Activated CD4-positive, CD25-positive, alpha-beta regulatory T cell treated with anti-CD3 and anti-CD28 coated beads, Interleukin-2, amount 50 U/mL, for 72 hours (primary cell): Measurements from ENCODE around the gene SGK2.
A peak's percentile ranks its signal among the peaks of the same experiment; 100 is the strongest.
"Not testable (repeated sequence)": the region's sequence is repeated elsewhere in the genome, so short reads cannot be mapped to it uniquely, and the experiment has no call there.

Experiments used
- DNase-seq: peaks from one replicate; pipeline ENCODE4 v3.0.0; 2021

SGK2 gene

GRCh38 chr20:43564993-43565757, 6.3 kb downstream of the SGK2 start:
- no peak for DNase-seq

DNA sequence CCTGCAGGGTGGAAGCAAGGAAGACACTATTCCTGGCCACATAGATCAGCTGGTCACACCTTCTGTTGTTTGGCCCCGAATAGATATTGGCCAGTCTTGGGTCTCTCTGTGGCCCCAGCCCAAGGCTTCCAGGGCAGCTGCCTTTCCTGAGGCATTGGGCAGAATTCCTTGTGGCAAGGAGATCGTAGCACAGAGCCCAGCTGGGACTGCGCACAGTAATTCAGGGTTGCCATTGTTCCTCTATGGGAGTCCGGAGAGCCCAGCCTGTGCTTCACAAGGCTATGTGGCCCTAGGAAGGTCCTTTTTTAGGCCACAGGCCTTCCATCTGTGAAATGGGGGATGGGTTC, 6.9 kb downstream of the SGK2 start:
- no peak for DNase-seq

DNA sequence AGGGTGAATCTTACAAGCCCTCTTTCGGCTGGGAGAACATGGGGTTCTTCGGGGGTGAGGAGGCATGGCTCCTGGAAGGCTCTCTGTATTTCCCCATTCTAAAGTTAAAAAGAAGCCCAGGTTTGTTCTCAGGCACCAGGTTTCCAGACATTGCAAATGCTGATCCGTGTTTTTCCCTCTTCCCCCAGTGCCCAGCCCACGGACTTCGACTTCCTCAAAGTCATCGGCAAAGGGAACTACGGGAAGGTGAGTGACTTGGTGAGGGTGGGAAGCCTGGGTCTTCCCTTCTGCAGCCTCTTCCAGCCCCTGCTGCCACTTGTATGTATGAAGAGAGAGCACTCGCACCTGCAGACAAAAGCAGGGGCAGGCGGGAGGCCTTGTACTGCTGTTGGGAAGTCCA, 8.7 kb downstream of the SGK2 start:
- no peak for DNase-seq

- no peak for DNase-seq
Measured at GRCh38 chr20:43568706-43569105, 9.9 kb downstream of the SGK2 start.

DNA sequence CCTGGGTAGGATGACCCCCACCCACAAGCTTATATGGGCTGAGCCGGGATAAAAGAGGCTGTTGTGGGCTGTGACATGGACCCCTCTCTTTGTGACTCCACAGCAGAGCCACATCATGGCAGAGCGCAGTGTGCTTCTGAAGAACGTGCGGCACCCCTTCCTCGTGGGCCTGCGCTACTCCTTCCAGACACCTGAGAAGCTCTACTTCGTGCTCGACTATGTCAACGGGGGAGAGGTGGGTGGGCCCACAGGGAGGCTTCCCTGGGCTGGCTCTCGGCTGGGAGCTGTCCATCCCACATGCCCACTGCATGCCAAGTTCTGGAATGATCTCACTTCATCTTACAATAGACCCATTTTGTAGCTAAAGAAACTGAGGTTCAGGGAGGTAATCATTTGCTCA, 10.5 kb downstream of the SGK2 start:
- DNase-seq, result no peak

DNA sequence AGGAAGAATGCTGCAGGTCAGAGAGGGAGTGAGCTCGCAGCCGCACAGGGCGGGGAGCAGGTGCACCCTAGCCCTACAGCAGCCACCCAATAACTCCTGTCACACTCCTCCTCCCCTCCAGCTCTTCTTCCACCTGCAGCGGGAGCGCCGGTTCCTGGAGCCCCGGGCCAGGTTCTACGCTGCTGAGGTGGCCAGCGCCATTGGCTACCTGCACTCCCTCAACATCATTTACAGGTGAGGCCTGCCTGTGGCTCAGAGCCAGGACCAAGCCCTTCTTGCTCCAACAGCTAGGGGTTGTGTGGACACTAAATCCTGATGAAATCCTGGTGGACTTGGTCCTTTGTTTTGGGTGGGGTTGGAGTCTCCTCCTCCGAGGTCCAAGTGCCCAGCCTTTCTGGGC, 11.7 kb downstream of the SGK2 start:
- DNase-seq, result no peak

- no peak for DNase-seq
Measured at GRCh38 chr20:43571310-43571709, 12.5 kb downstream of the SGK2 start.

GRCh38 chr20:43571771-43572170, 12.9 kb downstream of the SGK2 start:
- DNase-seq, result no peak

DNA sequence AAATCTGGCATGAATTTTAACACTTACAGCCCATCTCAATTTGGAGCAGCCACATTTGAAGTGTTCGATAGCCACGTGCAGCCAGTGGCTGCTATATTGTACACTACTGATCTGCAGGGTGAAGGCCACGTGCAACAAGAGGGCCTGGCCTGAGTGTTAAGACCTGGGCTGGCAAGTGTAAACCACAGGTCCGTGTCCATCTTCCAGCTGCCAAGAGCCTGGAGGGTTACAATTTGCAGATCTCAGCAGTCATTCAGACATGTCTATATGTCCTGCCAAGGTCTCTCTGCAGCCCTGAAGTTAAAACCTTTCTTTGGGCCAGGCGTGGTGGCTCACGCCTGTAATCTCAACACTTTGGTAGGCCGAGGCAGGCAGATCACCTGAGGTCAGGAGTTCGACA, 14.1 kb downstream of the SGK2 start:
- DNase-seq, result no peak

DNA sequence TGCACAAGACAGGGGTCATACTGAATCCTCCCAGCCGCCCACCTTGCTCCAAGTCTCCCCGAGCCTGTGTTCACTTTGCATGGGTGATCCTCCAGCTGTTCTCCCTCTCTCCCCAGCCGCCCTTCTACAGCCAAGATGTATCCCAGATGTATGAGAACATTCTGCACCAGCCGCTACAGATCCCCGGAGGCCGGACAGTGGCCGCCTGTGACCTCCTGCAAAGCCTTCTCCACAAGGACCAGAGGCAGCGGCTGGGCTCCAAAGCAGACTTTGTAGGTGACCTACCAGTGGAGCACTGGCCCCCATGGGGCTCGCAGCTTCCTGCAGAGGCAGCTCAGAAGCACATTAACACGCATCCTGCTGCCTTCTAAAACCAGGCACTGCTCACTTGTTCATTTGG, 17.3 kb downstream of the SGK2 start:
- no peak for DNase-seq

DNA sequence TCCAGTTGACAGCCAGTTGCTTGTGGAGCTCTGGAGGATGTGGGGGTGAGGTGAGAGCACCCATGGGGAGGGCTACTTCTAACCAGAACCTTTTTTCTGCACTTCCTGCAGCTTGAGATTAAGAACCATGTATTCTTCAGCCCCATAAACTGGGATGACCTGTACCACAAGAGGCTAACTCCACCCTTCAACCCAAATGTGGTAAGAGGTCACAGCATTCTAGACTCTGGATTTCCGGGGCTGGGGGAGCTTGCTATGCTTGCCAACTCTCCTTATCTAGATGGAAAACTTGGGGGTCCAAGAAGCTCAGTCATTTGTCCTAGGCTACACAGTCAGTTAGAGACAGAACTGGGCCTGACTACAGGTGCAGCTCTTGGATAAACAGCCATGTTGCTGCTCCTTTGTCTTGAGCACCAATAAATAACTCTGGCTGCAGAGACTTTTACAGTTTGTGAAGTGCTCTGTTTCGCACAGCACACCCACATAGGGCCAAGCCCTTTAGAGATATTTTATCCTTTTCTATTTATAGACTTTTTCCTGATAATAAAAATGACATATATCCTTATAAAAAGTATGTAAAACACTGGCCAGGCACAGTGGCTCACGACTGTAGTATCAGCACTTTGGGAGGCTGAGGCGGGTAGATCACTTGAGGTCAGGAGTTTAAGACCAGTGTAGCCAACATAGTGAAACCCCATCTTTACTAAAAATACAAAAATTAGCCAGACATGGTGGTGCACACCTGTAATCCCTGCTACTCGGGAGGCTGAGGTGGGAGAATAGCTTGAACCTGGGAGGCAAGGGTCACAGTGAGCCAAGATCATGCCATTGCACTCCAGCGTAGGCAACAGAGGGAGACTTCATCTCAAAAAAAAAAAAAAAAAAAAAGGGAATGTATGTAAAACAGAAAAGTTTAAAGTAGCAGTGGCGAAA, 21.3 kb downstream of the SGK2 start:
- DNase-seq, result no peak

- no peak for DNase-seq
Measured at GRCh38 chr20:43583133-43583864, 24.5 kb downstream of the SGK2 start.

GRCh38 chr20:43583982-43584432, 25.2 kb downstream of the SGK2 start:
- no peak for DNase-seq

- no peak for DNase-seq
Measured at GRCh38 chr20:43584448-43585136, 25.8 kb downstream of the SGK2 start.

DNA sequence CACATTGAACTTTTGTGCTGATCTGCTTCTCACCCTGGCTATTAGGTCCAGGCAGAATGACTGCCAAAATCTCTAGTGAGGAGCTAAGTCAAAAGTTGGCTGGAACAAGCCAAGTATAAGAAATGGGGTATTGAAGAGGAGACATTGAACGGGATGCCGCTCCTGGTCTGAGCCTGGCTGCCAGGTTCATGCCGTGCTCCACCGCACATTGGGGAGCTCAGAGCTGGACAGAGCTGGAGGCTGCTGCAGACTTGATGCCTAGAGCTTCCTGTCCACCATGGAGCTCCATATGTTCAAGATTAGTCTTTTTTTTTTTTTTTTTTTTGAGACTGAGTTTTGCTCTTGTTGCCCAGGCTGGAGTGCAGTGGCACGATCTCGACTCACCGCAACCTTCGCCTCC, 27.8 kb downstream of the SGK2 start:
- DNase-seq, result no peak

DNA sequence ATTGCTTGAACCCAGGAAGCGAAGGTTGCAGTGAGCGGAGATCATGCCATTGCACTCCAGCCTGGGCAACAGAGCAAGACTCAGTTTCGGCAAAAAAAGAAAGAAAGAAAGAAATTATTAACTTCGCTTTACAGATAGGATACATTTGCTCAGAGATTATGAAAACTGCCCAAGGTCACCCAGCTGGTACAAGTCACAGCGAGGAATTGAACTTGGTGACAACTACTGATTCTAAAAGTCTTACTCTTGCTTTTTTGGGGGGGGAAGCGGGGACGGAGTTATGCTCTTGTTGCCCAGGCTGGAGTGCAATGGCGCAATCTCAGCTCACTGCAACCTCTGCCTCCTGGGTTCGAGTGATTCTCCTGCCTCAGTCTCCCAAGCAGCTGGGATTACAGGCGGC, 29.7 kb downstream of the SGK2 start:
- DNase-seq, result not testable (repeated sequence)

- DNase-seq, result no peak
Measured at GRCh38 chr20:43590036-43590391, 31.2 kb downstream of the SGK2 start.

GRCh38 chr20:43590392-43591303, 31.8 kb downstream of the SGK2 start, which contains the start of gene IFT52:
IFT52 (plus strand) TSS chr20:43590937; CDS start chr20:43594699, 3,762 bp downstream.
- peak; percentile 88 for DNase-seq

- DNase-seq, result not testable (repeated sequence)
Measured at GRCh38 chr20:43601960-43602359, 43.1 kb downstream of the SGK2 start.

DNA sequence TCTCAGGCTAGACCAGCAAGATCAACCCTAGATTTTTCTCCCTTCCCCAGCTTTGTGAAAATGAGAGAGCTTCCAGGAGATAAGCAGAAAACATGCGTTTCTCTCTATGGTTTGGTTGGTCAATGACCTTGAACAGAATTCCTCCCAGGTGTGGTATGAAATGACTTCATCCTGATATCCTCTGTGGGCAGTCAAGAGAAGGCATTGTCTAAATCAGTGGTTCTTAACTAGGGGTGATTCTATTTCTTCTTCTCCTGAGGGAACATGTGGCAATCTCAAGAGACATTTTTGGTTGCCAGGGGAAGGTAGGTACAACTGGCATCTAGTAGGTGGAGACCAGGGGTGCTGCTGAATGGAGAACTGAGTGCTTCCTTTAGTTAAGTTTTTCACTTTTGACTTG, 44.3 kb downstream of the SGK2 start:
- DNase-seq, result no peak

DNA sequence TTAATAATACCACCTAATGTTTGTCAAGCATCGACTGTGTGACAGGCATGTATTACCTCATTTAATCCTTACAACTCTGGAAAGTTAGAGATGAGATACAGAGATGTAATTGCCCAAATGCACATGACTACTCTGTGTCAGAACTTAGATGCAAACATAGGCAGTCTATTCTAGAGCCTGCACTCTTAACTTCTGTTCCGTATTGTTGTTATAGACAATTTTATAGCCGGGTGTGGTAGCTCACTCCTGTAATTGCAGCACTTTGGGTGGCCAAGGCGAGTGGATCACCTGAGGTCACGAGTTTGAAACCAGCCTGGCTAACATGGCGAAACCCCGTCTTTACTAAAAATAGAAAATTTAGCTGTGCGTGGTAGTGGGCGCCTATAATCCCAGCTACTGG, 46.9 kb downstream of the SGK2 start:
- no peak for DNase-seq

- DNase-seq, result not testable (repeated sequence)
Measured at GRCh38 chr20:43607278-43607677, 48.5 kb downstream of the SGK2 start.
